SU-DHL-6 (cell line): Measurements from ENCODE around the gene SSC5D.

ENCODE experiments used
- EZH2phosphoT487 ChIP-seq: fragments of 200-600 bp; sonication (generic), shearing (Covaris generic); conservative IDR thresholded peaks from 2 replicates; pipeline ENCODE4 v1.6.1; 2018; ENCODE audit warnings: mild to moderate bottlenecking, antibody characterized with exemption, low read length, moderate library complexity, mixed read lengths
- TF ChIP-seq, protein P1 (sequence below): fragments of 200-600 bp; sonication (generic); IDR thresholded peaks from one replicate; pipeline ENCODE4 v1.5.1; 2017; ENCODE audit warnings: antibody characterized with exemption, mild to moderate bottlenecking, low read length, moderate library complexity; ENCODE audit not compliant: insufficient read depth, poor library complexity, severe bottlenecking

DNA sequence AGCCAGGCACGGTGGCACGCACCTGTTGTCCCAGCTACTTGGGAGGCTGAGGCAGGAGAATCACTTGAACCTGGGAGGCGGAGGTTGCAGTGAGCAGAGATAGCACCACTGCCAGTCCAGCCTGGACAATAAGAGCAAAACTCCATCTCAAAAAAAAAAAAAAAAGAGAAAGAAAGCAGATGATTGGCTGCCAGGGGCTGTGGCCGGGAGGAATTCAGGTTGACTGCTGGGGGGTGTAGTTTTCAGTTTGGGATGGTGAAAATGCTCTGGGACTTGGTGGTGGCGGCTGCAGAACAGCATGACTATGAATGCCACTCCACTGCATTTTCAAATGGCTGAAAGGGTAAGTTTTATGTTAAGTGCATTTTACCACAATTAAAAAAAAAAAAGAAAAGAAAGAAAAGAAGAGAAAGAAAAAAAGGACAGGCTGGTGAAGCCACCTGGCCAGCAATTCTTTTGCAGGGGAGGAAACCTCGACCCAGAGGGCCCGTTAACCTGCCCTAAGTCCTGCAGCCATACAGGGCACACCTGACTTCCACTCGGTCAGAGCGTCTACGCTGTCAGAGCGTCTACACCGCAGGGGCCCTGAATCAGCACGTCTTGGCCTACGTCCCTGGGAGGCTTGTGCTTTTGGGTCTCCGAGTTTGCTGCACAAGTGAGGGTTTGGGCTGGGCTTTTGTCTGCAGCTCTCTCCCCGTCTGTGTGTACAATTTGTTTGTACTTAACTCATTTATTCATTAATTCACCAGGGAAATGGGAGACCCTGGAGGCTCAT, 30.4 kb upstream of the SSC5D start:
- TF ChIP-seq, protein P1, sequence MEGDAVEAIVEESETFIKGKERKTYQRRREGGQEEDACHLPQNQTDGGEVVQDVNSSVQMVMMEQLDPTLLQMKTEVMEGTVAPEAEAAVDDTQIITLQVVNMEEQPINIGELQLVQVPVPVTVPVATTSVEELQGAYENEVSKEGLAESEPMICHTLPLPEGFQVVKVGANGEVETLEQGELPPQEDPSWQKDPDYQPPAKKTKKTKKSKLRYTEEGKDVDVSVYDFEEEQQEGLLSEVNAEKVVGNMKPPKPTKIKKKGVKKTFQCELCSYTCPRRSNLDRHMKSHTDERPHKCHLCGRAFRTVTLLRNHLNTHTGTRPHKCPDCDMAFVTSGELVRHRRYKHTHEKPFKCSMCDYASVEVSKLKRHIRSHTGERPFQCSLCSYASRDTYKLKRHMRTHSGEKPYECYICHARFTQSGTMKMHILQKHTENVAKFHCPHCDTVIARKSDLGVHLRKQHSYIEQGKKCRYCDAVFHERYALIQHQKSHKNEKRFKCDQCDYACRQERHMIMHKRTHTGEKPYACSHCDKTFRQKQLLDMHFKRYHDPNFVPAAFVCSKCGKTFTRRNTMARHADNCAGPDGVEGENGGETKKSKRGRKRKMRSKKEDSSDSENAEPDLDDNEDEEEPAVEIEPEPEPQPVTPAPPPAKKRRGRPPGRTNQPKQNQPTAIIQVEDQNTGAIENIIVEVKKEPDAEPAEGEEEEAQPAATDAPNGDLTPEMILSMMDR, result no peak
- no peak for TF ChIP-seq EZH2phosphoT487
